Measurements from ENCODE around the gene ATP5IF1.

ATP5IF1 gene

DNA sequence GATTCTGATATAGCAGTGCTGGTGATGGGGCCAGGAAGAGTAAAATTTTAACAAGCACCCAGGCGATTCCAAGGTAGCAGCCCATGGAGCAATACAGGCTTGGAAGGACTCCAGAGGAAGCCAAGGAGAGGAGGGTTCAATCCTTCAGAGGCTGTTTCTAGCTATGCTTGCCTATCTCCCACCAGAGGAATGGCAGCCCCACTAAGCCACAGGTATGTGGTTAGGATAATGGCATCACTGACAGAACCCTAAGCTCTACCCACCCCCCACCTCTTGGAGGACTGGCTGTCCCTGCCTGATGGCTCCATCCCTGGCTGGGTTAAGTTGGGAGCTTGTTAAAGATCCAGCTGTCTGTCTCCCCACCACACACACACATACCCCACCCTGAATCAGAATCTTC is 40.1 kb upstream of the ATP5IF1 start:
- POLR2A ChIA-PET (ENCODE audit: low non-redundant PET) = no interaction called here

DNA sequence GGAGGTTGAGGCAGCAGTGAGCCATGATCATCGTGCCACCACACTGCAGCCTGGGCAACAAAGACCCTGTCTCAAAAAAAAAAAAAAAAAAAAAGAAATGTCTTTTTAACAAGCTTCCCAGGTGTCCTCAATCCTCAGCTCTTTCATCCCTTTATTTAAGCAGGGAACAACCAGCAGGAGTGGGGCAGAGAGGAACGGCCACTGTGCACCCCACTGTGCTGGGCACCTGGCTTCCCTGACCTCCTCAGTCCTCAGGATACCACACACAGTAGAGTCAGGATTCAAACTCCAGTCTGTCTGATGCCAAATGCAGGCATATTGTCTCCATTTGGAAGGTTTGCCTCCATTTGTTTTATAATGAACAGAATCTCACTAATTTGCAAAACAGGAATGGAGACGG is 39.6 kb upstream of the ATP5IF1 start:
- TF ChIP-seq, protein P1, sequence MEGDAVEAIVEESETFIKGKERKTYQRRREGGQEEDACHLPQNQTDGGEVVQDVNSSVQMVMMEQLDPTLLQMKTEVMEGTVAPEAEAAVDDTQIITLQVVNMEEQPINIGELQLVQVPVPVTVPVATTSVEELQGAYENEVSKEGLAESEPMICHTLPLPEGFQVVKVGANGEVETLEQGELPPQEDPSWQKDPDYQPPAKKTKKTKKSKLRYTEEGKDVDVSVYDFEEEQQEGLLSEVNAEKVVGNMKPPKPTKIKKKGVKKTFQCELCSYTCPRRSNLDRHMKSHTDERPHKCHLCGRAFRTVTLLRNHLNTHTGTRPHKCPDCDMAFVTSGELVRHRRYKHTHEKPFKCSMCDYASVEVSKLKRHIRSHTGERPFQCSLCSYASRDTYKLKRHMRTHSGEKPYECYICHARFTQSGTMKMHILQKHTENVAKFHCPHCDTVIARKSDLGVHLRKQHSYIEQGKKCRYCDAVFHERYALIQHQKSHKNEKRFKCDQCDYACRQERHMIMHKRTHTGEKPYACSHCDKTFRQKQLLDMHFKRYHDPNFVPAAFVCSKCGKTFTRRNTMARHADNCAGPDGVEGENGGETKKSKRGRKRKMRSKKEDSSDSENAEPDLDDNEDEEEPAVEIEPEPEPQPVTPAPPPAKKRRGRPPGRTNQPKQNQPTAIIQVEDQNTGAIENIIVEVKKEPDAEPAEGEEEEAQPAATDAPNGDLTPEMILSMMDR (conservative IDR thresholded peaks at IDR 0.05; ENCODE audit: low read depth) = no peak
- POLR2A ChIA-PET (ENCODE audit: low non-redundant PET) = no interaction called here
- CTCF ChIA-PET = interaction anchor here (0.6 to 1.4 kb wide), 2 partner anchors 10 to 105 kb away, joined by 3 to 5 read pairs; no protein-coding TSS in a partner anchor
- no peak for DNase-seq (ENCODE audit: low spot score)
- peak overlapping the region; percentile 74 for H3K27ac ChIP-seq

More for the DNA sequence above, 40.1 kb upstream of the ATP5IF1 start:
- DNase-seq (ENCODE audit: low spot score) = no peak
- TF ChIP-seq, protein P1 (conservative IDR thresholded peaks at IDR 0.05; ENCODE audit: low read depth) = no peak
- peak overlapping the region; percentile 74; the same call in 1 of the 2 replicates for H3K27ac ChIP-seq
- CTCF ChIA-PET = interaction anchor here (0.7 kb wide), 1 partner anchor 73 kb away, joined by 6 read pairs; no protein-coding TSS in a partner anchor

DNA sequence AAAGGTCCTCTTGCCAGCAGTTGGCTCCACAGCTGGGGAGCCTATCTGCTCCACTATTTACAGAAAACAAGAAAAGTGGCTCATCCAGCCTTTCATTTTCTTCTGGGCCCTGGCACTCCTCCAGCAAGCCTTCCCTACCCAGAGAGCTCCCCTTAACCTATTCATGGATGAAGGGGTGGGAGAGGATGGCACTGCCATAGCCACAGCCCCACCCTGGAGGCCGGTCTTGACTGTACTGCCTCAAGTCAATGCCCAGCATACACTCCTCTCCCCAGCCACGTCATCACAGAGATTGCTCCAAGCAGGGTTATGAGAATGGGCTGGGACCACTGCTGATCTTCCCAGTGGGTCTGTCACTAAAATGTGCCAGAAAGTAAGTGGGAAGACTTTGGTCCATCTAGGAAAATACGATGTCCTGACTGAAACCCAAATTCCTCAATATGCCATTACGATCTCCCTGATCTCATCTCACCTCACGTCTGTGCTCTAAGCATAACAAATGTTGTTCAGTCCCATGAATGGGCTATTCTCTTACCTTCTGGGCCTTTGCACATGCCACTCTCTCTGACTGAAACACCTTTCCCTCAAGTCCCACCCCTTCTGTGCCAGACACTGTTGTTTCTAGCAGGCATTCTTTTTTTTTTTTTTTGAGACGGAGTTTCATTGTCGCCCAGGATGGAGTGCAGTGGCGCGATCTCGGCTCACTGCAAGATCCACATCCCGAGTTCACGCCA is 38.1 kb upstream of the ATP5IF1 start:
- peak overlapping the region; percentile 74 for H3K27ac ChIP-seq
- DNase-seq (ENCODE audit: low spot score) = no peak
- CTCF ChIA-PET = interaction anchor here (0.6 to 1.4 kb wide), 2 partner anchors 36 to 107 kb away, joined by 4 to 5 read pairs; no protein-coding TSS in a partner anchor
- POLR2A ChIA-PET (ENCODE audit: low non-redundant PET) = no interaction called here
- TF ChIP-seq, protein P1 (conservative IDR thresholded peaks at IDR 0.05; ENCODE audit: low read depth) = no peak

DNA sequence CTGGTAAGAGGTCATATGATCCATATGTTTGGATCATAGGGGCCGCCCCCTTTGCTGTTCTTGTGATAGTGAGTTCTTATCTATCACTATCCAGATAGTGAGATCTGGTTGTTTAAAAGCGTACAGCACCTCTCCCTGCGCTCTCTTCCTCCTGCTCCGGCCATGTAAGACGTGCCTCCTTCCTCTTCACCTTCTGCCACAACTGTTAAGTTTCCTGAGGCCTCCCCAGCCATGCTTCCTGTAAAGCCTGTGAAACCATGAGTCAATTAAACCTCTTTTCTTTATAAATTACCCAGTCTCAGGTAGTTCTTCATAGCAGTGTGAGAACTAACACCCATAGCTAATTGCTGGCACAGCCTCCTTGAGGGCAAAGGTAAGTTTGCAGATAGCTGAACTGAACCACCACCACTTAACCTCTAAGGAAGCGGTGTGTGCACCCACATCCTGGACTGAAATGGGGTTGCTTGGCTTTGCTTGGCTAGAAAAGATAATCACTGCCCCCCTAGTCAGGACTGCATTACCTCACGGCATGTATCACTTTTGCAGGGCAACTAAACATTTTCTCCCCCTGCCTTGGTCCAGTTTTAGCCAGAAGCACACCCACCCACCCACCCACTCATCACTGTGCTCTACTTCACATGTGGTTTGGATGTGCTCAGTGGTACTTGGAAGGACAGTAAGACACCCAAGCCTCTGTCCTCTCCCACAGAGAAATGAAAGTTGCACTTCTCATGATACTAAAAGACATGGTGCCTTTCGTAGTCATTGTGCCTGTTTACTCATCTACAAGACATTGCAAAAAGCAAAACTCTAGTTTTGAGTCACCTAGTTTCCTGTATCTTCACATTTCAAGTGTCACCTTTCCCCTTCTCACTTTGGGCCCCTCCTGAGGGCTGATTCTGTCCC is 36.3 kb upstream of the ATP5IF1 start:
- POLR2A ChIA-PET (ENCODE audit: low non-redundant PET) = no interaction called here
- CTCF ChIA-PET = interaction anchor here (0.6 to 0.7 kb wide), 3 partner anchors 9 to 426 kb away, joined by 3 to 4 read pairs (median 4); no protein-coding TSS in a partner anchor
- no peak overlapping the region for H3K27ac ChIP-seq
- TF ChIP-seq, protein P1 (conservative IDR thresholded peaks at IDR 0.05; ENCODE audit: low read depth) = no peak
- DNase-seq (ENCODE audit: low spot score) = no peak

DNA sequence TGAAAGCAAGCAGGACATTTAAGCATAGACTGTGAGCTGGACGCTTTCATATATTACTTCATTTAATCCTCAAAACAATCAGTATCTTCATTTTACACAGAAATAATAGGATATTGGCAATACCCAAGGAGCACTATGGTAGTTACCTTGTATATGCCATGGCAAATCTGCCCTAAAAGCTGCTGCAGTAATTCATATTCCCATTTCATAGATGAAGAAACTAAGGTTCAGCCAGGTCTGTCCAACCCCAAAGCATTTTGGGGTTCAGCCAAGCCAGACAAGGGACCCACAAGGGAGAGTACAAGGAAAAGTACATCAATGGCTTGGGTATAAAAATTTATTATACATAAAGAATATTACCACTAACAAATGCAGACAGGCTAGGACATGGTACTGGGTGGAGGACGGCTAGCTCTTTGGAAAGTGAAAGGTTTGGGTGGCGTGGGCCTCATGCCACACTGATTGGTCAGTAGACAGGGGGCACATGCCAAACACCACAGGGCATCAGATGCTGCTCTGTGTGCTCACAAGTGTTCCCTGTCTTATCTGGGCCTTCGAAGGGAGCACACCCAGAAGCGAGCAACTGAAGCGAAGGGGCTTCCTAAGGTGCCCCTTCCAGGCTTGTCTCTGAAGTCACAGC is 35.6 kb upstream of the ATP5IF1 start:
- no peak for DNase-seq (ENCODE audit: low spot score)
- no peak overlapping the region for H3K27ac ChIP-seq
- ChIA-PET POLR2A (ENCODE audit: low non-redundant PET) (no interaction called here), CTCF (interaction anchor here (0.6 to 0.7 kb wide), 2 partner anchors 11 to 427 kb away, joined by 4 read pairs; no protein-coding TSS in a partner anchor)
- TF ChIP-seq, protein P1 (conservative IDR thresholded peaks at IDR 0.05; ENCODE audit: low read depth) = no peak

DNA sequence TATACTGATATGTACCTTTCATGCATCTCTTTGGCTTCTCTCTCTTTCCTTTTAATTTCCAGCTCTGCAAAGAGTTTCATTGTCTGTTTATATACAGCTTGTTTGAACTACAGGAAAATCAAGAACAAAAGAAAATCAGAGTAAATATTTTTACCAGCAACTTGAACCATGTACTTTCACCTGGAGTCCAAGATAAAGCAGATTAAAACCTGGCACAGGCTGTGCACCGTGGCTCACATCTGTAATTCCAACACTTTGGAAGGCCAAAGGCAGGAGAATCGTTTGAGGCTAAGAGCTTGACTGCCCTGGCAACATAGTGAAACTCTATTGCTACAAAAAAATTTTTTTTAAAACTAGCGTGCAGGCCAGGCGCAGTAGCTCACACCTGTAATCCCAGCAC is 30.7 kb upstream of the ATP5IF1 start:
- DNase-seq (ENCODE audit: low spot score) = no peak
- ChIA-PET POLR2A (ENCODE audit: low non-redundant PET) (interaction anchor here (0.6 kb wide), 1 partner anchor 13 kb away, joined by 7 read pairs; no protein-coding TSS in a partner anchor), CTCF (no interaction called here)
- TF ChIP-seq, protein P1 (conservative IDR thresholded peaks at IDR 0.05; ENCODE audit: low read depth) = no peak
- H3K27ac ChIP-seq = no peak overlapping the region
